IPS-18c (cell line): ENCODE data around the gene CHRNB2.

Experiments used
- H3K4me3 ChIP-seq: 2 replicates; pipeline ENCODE4 v1.7.0; 2013; ENCODE audit warnings: low read depth, mild to moderate bottlenecking, low read length, moderate library complexity; ENCODE audit not compliant: insufficient read depth
- H3K9me3 ChIP-seq: one replicate; pipeline ENCODE4 v1.6.1; 2013; ENCODE audit warnings: mild to moderate bottlenecking, low read length, moderate library complexity; ENCODE audit not compliant: control insufficient read depth, insufficient read depth

Gene CHRNB2

GRCh38 chr1:154549202-154549770 lies 18.3 kb upstream of the CHRNB2 start:
- no peaks in the 10 kb centered on the region for H3K9me3 ChIP-seq
- no peak overlapping the region for H3K4me3 ChIP-seq

- Histone ChIP-seq H3K9me3 (no peaks in the 10 kb centered on the region), H3K4me3 (no peak overlapping the region)
Measured at GRCh38 chr1:154550070-154550469, 17.5 kb upstream of the CHRNB2 start.

DNA sequence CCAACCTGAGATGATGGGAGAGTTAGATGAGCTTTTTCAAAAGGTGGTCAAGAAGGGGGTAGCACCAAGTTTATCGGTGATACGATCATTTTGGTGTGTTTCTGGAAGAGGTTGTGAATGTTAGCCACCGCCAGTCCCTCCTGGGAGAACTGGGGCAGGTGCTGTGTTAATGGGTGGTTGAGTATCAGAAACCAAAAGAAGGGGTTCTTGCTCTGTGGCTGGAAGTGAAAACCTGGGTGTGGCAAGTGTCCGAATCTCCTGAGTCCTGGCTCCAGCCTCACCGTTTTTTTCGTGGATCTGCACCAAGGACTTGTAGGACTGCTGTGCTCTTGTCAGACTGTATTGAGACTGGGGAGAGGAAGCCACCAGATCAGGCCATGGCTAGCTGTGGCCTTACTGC lies 16.9 kb upstream of the CHRNB2 start:
- no peak overlapping the region for H3K4me3 ChIP-seq
- no peaks in the 10 kb centered on the region for H3K9me3 ChIP-seq

- H3K9me3 ChIP-seq = no peaks in the 10 kb centered on the region
- H3K4me3 ChIP-seq = no peak overlapping the region
Measured at GRCh38 chr1:154551474-154551873, 16.1 kb upstream of the CHRNB2 start.

GRCh38 chr1:154552036-154552435 lies 15.5 kb upstream of the CHRNB2 start:
- H3K9me3 ChIP-seq = no peaks in the 10 kb centered on the region
- no peak overlapping the region for H3K4me3 ChIP-seq

GRCh38 chr1:154553056-154554030 lies 14.2 kb upstream of the CHRNB2 start:
- Histone ChIP-seq H3K9me3 (no peaks in the 10 kb centered on the region), H3K4me3 (no peak overlapping the region)

- H3K4me3 ChIP-seq = no peak overlapping the region; the same call in 1 of the 2 replicates
- H3K9me3 ChIP-seq = no peaks in the 10 kb centered on the region
Measured at GRCh38 chr1:154556422-154556821, 11.2 kb upstream of the CHRNB2 start.

DNA sequence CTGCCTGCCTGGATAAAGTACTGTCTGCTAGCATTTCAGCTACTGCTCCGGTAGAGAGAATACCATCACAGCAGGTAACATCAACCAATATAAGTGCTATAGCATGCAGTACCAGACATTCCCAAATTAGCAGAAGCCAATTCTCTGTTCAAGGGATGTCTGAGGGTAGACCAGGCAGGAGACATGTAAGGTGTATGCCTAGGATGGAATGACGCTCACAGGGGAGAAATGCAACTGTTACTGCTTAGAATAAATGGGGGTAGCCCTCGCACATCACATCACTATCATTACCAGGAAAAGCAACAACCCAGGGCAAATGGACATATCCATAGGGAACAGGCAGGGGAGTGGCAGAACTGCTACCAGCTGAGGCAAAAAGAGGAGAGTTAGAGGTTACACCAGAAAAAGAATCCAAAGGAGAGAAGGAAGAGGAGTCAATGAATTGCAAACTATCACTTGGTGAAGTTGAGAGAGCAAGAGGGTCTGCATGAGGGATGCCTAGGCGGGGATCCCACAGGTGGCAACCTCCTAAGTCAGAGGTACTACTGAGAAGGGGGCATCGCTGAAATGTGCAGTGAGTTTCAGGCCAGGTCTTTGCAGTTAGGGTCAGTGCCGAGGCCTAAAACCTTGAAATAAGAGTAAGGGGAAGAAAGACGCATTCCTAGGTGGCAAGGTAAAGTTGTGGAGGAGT lies 10.2 kb upstream of the CHRNB2 start:
- no peaks in the 10 kb centered on the region for H3K9me3 ChIP-seq
- peak overlapping the region; percentile 74 for H3K4me3 ChIP-seq

GRCh38 chr1:154557939-154558719 lies 9.4 kb upstream of the CHRNB2 start, which contains the start of gene UBE2Q1:
Gene UBE2Q1 (minus strand): TSS chr1:154558662. CDS start chr1:154558553, 109 bp downstream.
- Histone ChIP-seq H3K4me3 (peak within 1 kb of the TSS; percentile 74), H3K9me3 (no peaks in the 10 kb centered on the region)

- no peaks in the 10 kb centered on the region for H3K9me3 ChIP-seq
- H3K4me3 ChIP-seq = peak overlapping the region; percentile 52
Measured at GRCh38 chr1:154558720-154559465, 8.7 kb upstream of the CHRNB2 start.

GRCh38 chr1:154559466-154560044 lies 8.0 kb upstream of the CHRNB2 start:
- no peaks in the 10 kb centered on the region for H3K9me3 ChIP-seq
- H3K4me3 ChIP-seq = peak overlapping the region; percentile 52; the same call in 1 of the 2 replicates

DNA sequence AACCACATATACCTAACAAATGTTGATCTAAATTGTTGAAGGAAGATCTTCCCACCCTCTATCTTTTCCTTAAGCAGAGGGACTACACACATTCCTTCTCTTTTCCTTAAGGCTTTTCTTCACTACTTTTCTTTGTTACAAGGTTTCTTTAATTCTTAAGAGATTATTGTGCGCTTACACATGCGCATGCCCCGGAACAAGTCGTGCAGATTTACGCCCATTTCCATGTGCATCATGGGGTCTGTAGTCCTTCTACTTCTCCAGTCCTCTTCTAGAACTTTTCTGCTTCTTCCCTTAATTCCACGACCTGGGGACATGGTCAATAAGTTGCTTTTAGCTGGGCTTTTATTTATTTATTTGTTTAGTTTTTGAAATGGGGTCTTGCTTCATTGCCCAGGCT lies 1.7 kb upstream of the CHRNB2 start:
- no peak overlapping the region for H3K4me3 ChIP-seq
- H3K9me3 ChIP-seq = no peaks in the 10 kb centered on the region

DNA sequence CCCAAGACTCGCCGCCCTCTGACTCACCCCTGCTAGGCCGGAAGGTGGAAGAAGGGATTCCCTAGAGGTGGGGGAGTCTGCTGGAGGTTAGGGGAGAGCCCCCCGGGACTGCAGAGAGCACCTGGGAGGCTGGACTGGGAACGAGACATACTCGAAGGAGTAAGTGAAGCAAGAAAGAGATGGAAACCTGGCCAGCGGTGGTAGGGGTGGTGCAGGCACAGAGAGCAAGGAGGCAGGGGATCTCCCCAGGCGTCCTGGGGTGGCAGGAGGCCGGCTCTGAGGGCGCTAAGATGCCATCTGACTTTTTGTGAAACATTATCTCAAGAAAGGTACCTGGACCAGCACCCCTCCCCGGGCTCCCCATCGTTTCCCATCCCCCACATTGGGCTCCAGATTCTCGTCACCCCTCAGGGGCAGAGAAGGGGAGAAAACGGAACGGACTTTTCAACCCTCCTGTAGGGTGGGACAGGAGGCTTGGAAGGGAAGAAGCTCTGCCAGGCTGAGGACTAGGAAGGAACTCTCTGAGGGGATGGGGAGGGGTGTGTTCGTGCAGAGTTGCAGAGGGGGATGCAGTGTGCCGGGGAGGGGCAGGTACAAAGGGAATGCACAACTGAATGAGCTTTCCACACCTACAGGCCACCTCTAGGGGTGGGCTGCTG lies 708 bp downstream of the CHRNB2 start:
- peak overlapping the region; percentile 51 for H3K4me3 ChIP-seq
- peaks cover 2% of the 10 kb centered on the region for H3K9me3 ChIP-seq

DNA sequence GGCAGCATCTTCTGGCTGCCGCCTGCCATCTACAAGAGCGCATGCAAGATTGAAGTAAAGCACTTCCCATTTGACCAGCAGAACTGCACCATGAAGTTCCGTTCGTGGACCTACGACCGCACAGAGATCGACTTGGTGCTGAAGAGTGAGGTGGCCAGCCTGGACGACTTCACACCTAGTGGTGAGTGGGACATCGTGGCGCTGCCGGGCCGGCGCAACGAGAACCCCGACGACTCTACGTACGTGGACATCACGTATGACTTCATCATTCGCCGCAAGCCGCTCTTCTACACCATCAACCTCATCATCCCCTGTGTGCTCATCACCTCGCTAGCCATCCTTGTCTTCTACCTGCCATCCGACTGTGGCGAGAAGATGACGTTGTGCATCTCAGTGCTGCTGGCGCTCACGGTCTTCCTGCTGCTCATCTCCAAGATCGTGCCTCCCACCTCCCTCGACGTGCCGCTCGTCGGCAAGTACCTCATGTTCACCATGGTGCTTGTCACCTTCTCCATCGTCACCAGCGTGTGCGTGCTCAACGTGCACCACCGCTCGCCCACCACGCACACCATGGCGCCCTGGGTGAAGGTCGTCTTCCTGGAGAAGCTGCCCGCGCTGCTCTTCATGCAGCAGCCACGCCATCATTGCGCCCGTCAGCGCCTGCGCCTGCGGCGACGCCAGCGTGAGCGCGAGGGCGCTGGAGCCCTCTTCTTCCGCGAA lies 3.8 kb downstream of the CHRNB2 start:
- no peak overlapping the region for H3K4me3 ChIP-seq
- peaks cover 2% of the 10 kb centered on the region for H3K9me3 ChIP-seq

DNA sequence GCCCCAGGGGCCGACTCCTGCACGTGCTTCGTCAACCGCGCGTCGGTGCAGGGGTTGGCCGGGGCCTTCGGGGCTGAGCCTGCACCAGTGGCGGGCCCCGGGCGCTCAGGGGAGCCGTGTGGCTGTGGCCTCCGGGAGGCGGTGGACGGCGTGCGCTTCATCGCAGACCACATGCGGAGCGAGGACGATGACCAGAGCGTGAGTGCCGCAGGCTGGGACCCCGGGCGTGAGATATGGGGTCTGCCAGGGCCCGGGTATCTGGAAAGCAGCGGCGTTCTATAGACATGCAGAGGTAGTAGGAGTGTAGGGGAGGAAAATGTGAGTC lies 4.3 kb downstream of the CHRNB2 start:
- H3K4me3 ChIP-seq = no peak overlapping the region
- peaks cover 2% of the 10 kb centered on the region for H3K9me3 ChIP-seq
